GM20431 (cell line): ENCODE data around the gene ZMIZ1.

ENCODE experiments used
- in situ Hi-C: fragments of 300-500 bp; cut with MseI, MboI; formaldehyde crosslinking; loops from one replicate; pipeline ENCODE4 v1.15.0; 2020; ENCODE audit warnings: low sequenced_read_pairs; ENCODE audit not compliant: unreplicated experiment

Gene ZMIZ1

GRCh38 chr10:79068562-79069324 lies at the start of gene ZMIZ1:
Gene ZMIZ1, plus strand, starts transcription at chr10:79068966. Its CDS starts 132,667 bp downstream, at chr10:79201633.
- in situ Hi-C loops, result no loop called here

DNA sequence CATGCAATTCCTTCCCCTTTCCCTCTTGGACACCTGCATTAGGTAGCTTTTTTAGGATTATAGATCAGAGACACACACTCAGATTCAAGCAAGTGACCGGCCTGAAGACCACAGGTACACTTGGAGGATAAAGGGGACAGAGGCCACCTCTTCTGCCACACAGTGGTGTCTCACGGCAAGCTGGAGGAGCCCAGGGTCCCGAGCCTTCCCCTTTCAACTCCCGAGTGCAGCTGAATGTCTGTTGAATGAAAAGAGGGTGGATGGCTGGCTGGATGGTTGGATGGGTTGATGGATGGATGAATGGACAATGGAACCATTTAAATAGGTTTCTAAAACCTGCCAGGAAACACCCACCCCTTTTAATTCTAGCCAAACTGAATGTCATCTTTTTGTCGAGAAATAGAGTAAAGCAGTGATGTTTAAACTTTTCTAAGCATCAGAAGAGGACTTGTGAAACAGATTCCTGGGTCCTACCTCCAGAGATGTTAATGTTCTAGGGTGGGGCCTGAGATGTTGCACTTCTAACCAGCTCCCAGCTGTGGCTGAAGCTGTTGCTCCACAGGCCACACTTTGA lies 49.2 kb upstream of the ZMIZ1 start:
- in situ Hi-C loops, result no loop called here

DNA sequence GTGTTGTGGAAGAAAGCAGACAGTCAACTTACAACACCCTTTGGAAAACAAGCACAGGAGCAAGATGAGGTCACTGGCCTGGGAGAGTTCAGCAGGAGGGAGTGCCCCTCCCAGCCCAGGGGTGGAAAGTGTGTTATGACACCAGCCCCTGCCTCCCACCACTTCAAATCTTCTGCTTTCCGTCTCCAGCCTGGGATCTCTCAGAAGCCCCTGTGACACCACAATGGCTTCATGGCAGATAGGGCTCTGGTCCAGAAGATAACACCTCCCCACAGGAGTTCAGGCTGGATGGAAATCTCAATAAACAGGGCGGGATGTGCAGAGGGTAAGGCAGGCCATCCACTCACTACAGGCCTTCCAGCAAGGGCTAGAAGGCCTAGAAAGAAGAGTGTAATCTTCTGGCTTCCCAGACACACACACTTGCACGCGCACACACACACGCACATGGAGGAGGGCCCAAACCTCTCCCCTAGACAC lies 48.7 kb upstream of the ZMIZ1 start:
- in situ Hi-C loops, result no loop called here

DNA sequence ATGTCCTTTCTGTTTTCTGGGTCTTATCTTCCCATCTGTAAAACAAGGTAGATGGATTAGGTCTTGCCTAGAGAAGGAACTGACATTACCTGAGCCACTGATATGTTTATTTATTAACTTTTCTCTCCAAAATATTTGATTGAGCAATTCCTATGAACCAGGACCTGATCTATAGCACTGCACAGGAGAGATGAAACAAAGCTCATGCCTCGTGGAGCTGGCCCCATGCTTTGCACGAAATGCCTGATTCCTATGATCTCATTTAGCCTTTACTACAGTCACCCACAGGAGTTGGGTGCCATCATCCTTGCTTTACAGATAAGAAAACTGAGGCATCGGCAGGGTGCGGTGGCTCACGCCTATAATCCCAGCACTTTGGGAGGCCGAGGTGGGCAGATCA lies 48.2 kb upstream of the ZMIZ1 start:
- in situ Hi-C loops, result no loop called here

DNA sequence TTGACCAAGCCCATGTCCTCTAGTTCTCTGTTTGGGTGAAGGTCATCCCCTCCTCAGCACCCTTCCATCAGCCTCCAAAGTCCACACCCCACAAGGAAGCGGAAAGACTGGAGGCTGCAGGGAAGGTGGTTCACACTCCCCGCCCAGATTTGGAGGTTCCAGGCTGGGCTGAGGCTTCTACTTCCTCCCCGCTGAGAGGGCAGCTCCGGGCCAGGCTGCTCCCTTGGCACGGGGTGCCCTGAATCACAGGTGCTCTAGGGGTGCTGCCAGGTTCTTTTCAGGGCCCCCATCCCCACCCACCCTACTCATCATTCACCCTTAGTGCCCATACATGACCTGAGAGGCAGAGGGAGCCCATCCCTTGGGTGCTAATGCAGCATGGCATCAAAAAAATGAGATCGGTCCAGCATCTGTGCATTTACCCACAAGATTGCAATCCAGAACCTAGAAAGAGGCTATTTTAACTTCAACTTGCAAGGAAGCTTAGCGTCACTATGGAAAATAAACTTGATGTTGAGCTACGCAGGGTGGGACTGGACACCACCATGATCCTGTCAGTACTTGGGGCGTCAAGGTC lies 47.3 kb upstream of the ZMIZ1 start:
- in situ Hi-C loops, result no loop called here

DNA sequence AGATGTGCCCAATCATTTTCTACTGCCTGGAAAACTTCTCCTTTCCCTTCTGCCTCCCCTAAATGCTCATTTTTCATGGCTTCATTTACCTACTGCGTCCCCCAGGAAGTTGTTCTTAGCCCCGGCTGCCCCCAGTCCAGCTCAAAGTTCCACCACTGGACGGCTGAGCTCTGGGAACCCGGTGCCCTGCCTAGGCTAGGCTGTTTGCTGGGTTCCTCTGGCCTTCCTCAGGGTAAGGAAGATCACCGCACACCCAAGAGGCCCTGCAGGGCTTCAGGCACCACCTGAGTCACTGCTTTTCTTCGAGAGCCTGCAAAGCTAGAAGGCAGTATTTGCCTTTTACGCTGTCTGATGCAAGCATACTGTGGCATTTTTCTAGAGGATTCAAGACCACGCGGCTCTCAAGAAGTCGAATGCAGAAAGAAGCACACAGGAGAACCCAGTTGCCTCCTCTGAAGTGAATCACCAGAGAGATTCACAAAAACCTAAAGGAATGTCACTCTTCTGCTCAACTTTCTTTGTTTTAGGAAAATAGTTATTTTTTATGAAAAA lies 46.7 kb upstream of the ZMIZ1 start:
- in situ Hi-C loops, result no loop called here

GRCh38 chr10:79022565-79023230 lies 46.1 kb upstream of the ZMIZ1 start:
- in situ Hi-C loops, result no loop called here

DNA sequence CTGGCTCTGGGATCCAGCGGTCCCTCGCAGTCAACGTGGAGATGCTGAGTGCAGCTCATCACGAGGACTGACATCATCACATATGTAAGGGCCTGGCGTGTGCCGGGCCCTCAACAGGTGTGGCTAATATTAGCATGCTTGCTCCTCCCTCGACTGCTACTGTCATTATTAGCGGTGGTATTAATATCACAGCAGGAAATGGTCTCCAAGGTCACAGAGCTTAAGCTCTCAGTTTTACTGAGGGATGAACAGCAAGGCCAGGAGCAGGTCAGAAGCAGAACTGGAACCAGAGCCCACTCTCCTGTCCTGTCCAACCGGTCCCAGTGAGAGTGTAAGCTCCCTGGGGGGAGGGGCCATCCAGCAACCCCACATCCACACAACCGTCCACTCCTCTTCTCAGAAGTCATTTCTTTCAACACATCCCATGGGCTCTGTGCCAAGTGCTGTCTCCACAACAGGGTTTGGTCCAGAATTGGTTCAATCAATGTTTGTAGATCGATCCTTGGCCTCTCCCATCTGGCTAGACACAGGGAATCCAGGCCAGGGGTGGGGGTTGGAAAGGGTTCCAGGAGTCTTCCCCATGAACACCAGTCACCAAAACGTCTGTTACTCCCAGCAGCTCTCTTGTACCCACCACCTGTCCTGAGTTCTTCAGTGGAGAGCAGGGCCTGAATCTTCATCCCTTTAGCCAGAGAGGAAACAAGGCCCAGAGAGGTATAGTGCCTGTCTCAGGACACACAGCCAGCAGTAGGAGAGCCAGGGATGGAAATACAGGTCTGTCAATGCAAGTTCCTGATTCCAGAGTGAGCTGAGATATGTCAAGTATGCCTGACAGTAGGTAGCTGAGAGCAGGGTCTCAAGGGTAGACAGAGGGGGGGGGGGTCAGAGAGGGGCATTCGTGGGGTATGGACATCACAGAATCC lies 45.3 kb upstream of the ZMIZ1 start:
- in situ Hi-C loops, result no loop called here

- in situ Hi-C loops, result no loop called here
These were observed 44.5 kb upstream of the ZMIZ1 start for GRCh38 chr10:79024296-79024695.

- in situ Hi-C loops, result no loop called here
These were observed 44.0 kb upstream of the ZMIZ1 start for GRCh38 chr10:79024720-79025198.

DNA sequence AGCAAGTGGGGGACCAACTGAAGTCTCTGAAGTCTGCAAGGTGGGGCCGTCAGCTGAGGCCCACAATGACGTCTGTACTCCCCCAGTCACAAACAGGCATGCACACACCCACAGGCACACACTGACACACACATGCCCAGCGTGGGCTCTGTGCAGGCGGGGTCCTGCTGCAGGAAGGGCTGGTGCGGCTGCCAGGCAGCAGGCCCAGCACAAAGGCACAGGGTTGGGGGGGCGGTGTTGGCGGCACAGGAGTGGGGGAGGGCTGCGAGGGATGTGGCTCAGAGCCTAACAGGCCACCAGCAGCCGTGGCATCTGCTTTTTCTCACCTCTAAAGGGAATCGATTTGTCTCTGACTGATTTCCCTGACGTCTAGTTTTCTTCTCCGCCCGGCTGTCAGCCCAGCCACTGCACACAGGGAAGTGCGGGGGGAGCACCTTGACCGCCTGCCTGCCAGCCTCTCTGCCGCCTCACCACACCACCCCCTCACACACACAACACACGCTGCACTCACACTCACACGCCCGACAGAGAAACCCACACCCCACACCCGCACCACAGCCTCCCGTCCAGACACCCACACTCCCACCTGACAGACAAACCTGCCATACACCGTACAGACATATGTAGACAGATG lies 43.5 kb upstream of the ZMIZ1 start:
- in situ Hi-C loops, result no loop called here

DNA sequence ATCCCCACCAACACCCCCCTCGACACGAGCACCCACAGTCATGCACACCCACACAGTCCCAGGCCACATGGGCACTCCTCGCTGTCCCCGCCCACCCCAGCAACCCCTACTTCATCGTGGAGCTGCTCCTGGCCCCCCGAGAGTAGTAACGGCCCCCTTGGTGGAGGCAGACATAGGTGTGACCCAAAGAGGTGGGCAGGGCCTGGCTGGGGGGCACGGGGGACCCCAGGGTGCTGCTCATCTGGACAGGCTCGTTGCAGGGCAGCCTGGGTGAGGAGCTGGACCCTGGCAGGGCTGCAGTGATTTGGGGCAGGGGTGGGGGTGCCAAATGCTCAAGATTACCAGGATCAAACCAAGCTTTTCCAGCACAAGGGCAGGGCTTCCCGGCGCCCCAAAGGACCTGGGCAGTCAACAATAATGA lies 42.4 kb upstream of the ZMIZ1 start:
- in situ Hi-C loops, result no loop called here

DNA sequence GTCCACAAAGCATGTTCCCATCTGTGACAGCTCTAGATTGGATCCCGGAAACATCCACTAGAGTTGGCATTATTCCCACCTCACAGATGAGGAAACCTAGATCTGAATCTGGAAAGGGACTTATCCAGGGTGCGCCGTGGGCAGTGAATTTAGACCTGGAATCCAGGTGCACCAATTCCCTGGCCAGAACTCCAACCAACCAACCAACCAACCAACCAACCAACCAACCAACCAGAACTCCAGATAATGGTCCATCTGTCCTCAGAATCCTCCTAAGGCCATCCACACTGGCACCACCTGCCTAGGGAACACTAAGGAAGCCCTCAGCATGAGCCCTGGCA lies 42.0 kb upstream of the ZMIZ1 start:
- in situ Hi-C loops, result no loop called here

DNA sequence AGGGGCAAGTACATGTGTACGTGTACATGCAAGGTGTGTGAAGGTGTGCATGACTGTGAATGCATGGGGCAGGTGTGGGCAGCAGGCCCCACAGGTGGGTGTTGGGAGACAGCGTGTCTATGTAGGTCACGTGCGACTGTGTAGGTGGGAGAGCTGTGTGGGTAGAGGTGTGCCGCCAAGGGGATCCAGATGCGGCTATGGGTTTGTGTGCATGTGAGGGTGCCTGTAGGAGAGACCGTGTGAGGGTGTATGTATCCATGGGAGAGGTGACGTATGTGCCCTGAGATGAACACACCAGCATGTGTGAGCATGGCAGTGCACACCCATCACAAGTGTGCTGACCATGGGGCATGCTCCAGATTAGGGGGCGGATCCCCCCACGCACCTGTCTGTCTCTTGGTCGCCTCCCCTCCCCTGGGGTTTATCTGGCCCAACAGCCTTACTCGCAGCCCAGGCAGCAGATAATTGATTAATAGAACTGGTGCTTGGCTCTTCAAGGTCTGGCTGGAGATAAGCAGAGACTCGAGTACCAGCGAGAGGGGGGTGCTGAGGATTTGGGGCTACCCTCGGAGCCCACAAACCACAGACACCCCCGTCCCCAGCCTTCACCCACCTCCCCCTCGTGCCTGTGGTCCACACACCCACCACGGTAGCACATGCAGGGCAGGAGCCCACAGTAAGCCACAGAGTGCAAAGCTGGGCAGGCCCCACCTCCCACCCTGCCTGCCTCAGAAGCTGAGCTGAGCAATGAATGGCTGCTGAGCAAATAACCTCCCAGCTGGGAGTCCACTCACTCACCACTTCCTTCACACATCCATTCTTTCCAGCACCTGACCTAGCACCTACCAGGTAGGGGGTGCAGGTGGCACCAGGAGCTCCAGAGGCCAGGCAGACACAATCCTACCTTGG lies 41.4 kb upstream of the ZMIZ1 start:
- in situ Hi-C loops, result no loop called here

GRCh38 chr10:79028056-79028430 lies 40.7 kb upstream of the ZMIZ1 start:
- in situ Hi-C loops, result no loop called here

GRCh38 chr10:79028451-79029010 lies 40.2 kb upstream of the ZMIZ1 start:
- in situ Hi-C loops, result no loop called here

- in situ Hi-C loops, result no loop called here
These were observed 39.0 kb upstream of the ZMIZ1 start for GRCh38 chr10:79029478-79030390.
